SKM-1 (cell line): ENCODE measurements around the gene ANKRD28.
"Not testable (repeated sequence)": the region's sequence is repeated elsewhere in the genome, so short reads cannot be mapped to it uniquely, and the experiment has no call there.

Source experiments
- DNase-seq: peaks from one replicate; lab custom pipeline; 2025; ENCODE audit not compliant: unreplicated experiment; lab: John Stamatoyannopoulos, UW

ANKRD28 gene

DNA sequence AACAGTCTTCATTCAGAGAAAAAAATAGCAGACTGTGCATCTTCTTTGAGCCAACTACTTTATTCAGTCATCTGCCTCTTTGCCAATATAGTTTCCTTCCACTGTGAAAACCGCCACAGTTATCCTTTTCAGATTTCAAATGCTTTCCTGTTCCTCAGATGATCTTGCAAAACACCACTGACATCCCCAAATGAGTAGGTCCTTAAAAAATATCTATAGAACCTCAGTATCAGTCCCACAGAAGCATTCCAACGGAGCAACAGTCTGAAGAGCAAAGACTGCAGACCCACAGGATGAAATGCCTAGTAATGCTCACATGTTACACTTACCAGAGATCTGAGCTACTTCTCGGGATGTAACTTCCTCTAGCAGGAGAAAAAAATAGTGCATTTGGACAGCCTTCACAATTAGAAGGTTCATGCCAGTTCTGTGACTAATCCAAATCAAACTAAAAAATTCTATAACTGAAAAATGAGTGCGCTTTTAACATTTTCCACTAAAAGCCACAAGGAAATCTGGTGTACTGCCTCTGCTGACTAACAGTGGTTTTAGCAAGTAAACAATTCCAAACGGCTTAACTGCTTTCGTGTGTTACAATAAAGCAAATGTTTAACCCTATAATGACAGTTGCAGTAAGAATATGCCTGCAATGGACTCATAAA lies at the start of gene ANKRD28:
Gene ANKRD28, minus strand, starts transcription at position 338 of the 662 bp plus-strand sequence. CDS start 1,458 bp downstream, outside the sequence.
- peak; percentile 70 for DNase-seq

DNA sequence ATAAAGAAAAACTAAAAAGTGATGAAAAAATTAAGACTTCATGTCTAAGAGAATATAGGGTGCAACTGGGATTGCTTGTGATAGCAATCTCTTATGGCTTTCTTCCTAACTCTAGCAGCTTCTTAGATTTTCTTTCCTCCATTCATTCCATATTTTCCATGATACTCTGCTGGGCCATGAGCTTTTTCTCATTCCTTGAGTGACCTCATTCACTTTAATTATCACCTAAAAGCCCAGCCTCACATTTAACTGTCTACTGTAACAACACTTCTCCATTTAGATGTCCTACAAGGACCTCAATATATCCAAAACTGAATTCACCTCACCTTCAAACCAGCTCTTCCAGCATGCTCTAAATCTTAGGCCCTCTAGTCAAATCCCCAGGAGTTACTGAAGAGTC lies 49.5 kb upstream of the ANKRD28 start:
- no peak for DNase-seq

DNA sequence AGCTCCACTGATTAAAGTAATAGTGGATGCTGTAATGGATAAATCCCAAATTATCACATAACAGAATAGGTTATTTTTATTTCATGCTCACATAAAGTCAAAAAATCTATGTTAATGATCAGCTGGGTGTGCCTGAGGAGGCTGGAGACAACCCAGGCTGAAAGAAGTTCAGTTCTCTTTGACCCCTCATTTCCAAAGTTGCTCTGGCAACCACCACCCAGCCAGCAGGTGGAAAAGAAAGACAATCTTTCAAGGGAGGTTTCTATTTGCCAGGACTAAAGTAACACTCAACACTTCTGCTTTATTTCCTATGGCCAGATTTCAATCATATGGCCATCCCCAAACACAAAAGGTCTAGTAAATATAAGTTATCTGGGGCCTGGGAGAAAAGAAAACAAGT lies 48.8 kb upstream of the ANKRD28 start:
- no peak for DNase-seq

DNA sequence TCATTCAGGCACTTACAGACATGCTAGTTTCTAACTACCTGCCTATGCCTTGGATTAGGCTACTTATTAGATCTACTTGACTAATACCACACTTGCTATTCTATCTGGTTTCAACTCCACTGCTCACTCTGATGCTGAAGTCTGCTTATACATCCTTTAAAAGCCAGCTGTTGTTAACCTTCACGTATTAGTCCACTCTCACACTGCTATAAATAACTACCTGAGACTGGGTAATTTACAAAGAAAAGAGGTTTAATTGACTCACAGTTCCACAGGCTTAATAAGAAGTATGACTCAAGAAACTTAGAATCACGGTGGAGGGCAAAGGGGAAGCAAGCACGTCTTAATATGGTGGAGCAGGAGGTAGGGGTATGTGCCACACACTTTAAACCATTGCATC lies 47.7 kb upstream of the ANKRD28 start:
- DNase-seq, result no peak

DNA sequence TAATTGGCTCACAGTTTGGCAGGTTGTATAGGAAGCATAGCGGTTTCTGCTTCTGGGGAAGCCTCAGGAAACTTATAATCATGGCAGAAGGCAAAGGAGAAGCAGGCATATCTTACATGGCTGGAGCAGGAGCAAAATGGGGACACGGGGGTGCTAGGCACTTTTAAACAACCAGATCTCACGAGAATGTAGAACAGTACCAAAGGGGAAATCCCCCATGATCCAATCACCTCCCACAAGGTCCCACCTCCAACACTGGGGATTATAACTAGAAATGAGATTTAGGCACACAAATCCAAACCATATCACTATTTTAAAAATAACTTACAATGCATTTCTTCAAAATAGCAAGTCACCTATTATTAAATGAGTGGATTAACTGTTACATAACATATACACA lies 47.1 kb upstream of the ANKRD28 start:
- no peak for DNase-seq

DNA sequence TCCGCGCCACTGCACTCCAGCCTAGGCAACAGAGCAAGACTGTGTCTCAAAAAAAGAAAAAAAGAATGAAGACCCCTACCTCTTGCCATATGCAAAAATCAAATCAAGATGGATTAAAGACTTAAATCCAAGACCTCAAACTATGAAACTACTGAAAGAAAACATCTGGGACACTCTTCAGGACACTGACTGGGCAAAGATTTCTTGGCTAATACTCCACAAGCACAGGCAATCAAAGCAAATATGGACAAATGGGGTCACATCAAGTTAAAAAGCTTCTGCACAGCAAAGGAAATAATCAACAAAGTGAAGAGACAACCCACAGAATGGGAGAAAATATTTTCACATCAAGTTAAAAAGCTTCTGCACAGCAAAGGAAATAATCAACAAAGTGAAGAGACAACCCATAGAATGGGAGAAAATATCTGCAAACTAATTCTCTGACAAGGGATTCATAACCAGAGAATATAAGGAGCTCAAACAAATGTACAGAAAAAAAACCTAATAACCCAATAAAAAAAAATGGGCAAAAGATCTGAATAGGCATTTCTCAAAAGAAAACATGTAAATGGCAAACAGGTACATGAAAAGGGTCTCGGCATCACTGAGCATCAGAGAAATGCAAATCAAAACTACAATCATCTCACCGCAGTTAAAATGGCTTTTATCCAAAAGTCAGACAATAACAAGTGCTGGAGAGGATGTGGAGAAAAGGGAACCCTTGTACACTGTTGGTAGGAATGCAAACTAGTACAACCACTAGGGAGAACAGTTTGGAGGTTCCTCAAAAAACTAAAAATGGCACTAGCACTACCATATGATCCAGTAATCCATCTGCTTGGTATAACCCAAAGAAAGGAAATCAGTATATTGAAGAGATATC lies 43.6 kb upstream of the ANKRD28 start:
- DNase-seq, result not testable (repeated sequence)

DNA sequence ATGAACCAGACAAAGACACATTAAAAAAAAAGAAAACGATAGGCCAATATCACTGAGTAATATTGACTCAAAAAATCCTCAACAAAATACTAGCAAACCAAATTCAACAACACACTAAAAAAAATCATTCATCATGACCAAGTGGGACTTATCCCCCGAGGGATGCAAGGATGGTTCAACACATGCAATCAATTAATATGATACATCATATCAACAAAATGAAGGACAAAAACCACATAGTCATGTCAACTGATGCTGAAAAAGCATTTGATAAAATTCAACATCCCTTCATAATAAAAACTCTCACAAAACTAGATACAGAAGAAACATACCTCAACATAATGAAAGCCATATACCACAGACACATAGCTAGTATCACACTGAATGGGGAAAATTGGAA lies 41.8 kb upstream of the ANKRD28 start:
- DNase-seq, result no peak

DNA sequence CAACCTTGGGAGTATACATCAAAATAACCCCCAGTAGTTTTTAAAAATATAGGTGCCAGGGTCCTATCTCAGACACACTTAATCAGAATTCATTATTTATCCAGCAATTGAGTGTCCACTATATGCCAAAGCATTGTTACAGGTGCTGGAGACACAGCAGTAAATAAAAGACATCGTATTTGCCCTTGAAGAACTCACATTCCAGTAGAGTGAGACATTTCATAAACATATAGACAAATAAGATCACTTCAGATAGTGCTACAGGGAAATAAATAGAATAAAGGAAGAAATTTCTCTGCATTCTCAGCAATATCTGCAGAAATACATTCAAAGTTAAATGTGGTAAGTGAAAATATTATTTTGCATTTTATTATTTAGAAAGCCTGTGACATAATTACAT lies 34.1 kb upstream of the ANKRD28 start:
- no peak for DNase-seq

DNA sequence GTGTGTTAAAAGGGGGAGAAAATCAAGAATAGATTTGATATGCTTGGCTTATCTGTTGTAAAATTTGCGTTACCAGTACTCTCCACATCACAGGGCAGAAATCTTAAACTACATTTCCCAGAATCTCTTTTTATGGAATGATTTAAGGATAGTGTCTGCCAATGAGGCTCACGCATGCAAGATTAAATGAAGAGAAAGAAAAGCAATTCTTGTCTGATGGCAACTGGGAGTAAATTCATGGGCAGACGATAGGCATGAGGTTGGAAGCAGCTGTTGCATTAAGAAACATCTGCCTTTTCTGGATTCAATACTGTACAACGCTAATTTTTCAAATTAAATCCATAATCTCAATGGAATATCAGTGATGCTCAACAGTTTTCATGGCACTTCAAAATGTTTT lies 27.2 kb upstream of the ANKRD28 start:
- no peak for DNase-seq

DNA sequence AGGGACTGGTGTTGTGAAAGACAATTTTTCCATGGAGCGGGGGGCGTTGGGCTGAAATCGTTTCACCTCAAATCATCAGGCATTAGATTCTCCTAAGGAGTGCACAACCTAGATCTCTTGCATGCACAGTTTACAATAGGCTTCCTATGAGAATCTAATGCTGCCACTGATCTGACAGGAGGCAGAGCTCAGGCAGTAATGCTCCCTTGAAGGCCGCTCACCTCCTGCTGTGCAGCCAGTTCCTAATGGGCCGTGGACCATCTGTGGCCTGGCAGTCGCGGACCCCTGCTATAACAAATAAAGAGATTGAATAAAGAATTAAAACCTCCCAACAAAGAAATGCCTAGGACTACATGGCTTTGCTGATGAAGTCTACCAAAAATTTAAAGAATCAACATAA lies 25.3 kb upstream of the ANKRD28 start:
- DNase-seq, result no peak

DNA sequence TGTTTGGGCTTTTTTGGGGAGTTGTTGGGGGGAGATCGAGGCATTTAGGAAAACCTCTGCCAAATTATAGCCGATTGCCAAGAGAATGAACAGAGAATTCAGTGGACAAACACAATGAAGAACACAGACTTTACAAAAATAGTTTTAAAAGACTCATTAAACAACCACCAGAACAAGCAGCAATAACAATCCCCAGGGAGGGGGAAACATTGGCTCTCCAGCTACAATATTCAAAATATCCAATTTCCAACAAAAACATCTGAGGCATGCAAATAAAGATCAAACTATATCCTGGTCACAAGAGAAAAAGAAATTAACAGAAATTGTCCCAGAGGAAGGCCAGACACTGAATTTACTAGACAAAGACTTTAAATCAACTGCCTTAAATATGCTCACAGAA lies 24.5 kb upstream of the ANKRD28 start:
- no peak for DNase-seq

DNA sequence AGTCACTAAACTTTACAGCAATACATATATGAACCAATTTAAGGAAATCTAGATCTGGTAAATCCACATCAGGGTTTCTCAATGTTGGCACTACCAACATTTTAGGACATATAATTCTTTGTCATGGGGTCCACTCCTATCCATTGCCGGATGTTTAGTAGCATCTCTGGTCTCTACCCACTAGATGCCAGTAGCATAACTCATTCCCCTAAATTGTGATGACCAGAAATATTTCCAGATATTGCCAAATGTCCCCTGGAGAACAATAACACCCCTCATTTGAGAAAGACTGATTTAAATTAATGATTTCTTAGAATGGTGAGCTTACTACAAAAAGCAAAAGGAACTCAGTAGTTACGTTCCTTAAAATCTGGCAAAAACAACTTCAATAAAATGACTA lies 23.1 kb upstream of the ANKRD28 start:
- no peak for DNase-seq

DNA sequence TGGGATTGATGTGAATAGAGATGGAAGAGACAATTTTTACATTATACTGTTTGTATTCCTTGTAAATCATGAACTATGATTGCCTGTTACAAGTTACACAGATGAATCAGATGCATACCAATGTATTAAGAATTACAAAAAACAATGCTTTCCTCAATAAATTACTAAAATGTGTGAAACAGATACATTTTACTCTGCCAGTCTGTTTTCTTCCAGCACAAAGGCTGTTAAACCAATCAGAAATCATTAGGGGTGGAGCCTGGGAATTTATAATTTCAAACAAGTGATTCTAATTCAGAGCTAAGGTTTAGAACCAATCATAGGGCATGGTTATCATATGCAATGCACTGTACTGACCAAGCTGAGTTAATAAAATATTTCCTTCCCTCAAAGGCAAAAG lies 21.8 kb upstream of the ANKRD28 start:
- DNase-seq, result no peak

DNA sequence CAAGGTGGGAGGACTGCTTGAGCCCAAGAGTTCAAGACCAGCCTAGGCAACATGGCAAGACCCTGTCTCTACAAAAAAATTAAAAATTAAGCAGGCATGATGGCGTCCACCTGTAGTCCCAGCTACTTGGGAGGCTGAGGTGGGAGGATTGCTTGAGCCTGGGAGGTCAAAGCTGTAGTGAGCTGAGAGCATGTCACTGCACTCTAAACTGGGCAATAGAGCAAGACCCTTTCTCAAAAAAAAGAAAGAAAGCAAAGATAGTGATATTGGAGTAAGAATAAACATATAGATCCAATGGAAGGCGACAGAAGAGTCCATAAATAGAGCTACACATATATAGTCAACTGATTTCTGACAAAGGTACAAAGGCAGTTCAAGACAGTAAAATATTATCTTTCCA lies 21.3 kb upstream of the ANKRD28 start:
- no peak for DNase-seq

DNA sequence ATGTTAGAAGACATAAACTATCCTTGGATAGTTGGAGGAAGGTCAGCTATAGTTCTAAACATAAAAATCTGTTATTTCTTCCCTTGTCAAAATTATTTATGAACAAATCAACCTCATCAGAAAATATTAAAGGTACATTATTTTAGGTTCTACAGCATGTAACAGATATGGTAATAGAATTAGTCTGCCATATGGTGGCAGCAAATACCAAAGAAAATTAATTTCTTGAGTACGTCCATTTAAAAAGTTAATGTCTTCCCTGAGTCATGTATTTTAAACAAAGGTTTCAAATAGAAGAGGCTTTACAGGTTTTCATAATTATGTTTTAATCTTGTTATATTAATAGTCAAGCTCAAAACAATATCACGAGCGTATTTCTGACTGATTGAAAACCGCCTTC lies 17.9 kb upstream of the ANKRD28 start:
- no peak for DNase-seq

DNA sequence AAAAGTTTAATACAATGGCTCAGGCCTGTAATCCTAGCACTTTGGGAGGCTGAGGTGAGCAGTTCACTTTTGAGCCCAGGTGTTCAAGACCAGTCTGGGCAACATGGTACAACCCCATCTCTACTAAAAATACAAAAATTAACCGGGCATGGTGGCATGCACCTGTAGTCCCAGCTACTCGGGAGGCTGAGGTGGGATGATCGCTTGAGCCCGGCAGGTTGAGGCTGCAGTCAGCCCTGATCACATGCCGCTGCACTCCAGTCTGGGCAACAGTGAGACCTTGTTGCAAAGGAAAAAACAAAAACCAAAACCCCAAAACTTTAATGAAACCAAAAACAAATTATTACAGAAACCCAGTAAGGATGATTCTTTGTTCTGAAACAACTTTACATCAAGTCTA lies 15.3 kb upstream of the ANKRD28 start:
- not testable (repeated sequence) for DNase-seq

DNA sequence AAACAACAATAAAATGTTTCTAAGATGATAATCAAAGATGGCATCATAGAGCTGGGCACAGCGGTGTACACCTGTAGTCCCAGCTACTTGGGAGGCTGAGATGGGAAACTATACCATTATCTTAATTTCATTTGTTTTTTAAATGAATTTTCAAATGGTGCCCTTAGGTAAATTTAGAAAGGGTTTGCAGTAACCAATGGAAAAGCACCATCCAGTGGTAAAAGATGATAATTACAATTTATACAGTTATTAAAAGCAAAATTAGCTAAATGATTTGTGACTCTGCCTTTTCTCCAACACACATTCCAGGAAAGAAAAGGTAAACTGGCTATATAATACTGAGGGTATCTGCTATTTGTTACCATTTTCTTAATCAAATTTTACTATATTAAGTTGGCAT lies 14.4 kb upstream of the ANKRD28 start:
- no peak for DNase-seq

DNA sequence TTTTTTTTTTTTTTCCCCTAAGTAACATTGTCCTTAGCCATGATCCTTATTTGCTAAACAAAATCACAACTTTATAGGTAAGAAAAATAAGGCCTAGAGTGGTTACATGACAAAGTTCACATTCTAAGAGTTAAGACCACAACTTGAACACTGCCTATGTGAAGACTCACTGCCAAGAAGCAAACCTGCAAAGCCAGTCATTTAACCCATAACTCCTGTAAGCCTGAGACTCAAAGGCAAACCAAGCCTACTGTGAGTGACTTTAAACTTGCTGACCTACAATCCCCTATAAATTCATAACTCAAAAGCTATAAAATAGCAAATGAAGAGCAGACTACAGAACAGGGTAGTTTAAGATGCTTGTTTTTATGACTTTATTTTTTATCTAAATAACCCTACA lies 12.9 kb upstream of the ANKRD28 start:
- DNase-seq, result no peak

DNA sequence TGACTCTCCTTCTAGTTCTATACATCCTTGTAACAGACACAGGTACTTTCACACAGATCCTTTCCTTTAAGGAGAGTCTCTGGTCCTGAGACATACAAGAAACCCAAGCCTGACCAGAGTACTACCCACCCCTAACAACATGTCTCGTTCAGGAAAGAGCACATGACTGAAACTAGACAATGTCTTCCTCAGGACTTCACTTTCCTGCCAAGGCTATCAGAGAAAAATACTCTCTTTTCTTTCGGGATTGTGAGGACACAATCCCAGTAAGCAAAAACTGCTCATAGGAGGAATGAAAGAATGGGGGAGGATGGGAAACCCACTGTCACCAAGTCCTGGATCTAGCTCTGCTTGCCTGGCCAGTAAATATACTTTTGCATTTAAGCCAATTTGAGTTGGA lies 11.5 kb upstream of the ANKRD28 start:
- no peak for DNase-seq

DNA sequence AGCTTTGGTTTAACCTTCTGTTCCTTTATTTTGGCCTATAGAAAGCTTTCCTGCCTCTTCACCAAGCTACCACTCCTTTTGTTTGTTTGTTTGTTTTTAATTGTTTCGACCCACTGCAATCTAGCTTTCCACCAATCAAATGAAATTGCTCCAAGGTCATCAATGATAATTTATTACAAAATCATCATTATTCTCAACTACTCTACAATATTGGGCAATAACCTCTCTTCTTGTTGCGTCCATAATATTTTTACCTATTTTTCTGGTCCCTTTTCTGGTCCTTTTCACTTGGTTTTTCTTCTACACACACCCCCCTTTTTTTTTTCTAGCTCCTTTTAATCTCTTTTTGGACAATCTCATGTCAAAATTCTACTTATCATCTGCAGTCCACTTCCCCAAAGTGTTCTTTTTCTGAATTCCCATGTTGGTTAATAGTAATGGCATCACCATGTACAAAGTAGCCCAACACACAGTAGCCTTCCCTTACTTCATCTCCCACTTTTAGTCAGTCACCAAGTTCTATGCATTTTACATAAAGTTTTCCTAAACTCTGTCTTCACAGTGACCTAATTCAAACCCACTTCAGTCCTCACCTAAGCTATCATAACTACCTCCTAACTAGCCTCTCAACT lies 11.0 kb upstream of the ANKRD28 start:
- DNase-seq, result no peak

DNA sequence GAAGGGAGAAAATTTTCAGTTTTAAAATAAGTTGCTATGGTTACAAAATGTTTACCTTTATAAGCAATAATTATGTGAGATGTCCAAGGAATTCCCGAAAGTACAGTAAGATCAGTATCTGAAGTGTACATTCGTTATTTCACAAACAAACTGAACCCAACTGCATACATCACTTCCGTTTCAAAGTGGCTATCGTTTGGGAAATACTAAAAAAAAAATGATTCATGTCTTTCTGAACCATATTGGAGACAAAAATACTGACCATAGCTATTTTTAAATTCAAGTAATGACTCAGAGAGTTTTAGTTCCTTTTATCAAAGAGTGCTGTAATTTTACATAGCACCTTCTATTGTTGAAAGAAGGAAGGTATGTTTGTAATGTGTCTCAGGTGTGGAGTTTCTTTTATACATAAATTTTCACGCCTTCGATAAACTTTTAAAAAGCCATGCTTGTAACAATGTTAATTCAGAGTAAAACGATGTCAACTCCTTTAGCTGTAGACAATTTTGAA lies 8.0 kb upstream of the ANKRD28 start:
- DNase-seq, result peak; percentile 82

DNA sequence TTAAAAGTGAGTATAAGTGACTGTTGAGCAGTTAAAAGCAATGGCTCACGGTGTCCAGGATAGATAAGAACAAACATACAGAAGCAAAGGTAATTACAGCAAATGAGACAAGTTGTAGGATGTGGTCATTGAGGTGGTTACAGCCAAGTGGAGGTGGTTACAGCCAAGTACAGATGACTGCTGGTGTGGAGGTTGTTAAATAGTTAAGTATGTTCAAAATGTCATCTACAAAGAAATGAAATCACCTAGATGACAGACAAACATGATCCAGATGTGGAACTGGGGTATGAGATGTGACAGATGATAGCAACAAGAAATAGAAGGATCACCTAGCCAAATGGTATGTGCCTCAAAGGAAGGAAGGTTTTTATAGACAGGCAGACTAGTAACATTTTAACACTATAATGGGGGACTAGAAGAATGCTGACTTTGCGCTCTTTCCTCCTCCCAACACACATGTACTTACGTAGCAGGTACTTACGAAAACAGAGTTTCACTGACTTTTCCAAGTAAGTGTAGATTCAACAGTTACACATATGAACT lies 6.8 kb upstream of the ANKRD28 start:
- no peak for DNase-seq
